Measurements from ENCODE around the gene GSK3A.

The GSK3A gene

DNA sequence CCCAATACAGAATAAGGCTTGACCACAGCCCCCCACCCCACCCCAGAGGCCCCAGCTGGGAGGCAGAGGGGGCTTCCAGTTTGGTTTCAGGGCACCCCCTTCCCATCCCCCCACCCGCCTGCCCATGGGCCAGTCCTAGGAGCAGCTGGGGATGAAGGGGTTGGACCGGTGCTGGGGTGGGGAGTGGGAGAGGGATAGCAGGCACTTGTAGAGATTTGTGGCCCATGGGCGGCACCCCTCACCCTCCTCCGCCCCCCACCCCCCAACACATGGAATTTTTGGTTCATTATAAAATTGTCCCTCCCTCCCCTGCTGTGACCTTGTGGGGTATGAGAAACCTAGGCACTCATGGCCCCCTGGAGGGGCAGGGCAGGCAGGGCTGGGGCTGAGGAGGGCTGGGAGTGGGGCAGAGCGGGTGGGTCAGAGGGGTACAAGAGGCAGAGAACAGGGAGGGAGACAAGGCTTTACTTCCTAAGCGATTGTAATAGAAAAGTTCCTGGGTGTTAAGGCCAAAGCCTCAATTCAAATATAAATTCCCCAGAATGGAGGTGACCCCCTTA lies 5.3 kb upstream of the GSK3A start:
- DNase-seq: no peak

DNA sequence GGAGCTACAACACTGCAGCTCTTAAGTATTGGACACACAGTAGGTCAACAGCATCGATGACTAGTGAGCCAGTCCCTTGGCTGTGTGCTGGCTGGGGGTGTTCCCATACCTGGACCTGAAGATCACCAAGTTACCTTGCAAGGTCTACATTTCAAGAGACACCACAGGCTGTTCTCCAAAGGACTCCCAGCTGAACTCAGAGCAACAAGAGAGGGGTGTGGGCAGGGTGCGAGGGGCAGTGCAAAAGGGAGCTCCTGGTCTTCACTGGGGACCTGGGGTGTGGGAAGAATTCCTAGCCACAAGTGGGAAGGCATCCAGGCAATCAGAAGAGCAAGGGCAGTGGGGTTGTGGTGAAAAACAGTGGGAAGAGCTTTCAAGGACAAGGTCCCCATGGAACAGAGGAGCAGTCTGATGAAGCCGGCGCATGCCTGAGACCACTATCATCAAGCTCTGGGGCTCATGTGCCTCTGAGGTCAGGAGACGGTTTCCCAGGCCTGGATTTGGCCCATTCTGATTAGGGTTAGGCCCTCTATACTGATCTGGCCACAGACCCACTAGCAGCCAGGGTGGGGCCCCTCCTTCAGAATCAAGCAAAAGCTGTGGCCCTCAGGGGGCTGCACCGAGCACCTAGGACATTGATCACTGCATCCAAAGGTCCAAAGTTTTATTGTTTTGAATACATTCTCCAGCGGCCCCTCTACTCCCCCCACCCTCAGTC lies 4.7 kb upstream of the GSK3A start:
- DNase-seq: no peak

DNA sequence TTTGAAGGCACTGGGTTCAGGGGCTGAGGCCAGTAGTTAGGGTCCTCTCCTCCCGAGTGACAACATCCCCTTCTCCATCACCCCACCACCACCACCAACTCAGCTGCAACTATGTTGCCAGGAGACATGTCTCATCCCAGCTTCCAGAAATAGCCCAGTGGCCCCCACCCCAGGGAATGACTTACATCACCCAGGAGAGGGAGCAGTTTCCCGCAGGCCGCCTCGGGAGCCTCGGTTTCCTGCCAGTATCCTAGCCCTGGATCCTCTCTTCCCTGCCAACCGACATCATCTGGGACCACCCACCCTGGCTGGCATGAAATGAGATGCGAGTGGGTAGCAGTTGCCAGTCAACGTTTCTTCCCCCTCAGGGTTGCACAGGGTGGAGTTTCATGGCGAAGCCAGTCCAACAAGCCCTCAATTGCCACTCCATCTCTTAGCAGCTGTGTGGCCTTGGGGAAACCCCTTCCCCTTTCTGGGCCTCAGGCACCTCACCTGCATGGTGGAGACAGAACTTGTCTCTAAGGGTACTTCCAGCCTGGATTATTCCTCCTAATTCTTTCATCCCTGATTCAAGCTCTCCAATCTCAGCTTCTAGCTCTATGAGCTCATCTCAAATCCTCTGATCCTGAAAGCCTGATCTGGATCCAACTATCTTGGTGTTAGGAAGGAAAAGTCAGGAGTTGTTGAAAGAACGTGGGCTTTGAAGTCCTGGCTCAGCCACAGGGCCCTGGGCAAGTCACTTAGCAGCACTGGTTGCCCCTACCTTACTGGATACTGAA lies 3.9 kb upstream of the GSK3A start:
- DNase-seq: no peak

DNA sequence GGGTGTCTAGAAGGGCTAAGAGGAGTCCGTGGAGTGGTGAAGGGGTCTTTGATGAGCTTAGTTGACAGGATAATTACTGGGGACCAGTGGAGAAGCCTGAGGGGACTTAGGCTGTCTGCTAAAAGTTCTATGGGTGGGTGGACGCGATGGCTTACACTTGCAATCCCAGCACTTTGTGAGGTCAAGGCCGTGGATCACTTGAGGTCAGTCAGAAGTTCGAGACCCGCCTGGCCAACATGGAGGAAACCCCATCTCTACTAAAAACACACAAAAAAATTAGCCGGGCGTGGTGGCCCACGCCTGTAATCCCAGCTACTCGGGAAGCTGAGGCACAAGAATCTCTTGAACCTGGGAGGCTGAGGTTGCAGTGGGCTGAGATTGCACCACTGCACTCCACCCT lies 2.8 kb upstream of the GSK3A start:
- DNase-seq: peak; percentile 31

DNA sequence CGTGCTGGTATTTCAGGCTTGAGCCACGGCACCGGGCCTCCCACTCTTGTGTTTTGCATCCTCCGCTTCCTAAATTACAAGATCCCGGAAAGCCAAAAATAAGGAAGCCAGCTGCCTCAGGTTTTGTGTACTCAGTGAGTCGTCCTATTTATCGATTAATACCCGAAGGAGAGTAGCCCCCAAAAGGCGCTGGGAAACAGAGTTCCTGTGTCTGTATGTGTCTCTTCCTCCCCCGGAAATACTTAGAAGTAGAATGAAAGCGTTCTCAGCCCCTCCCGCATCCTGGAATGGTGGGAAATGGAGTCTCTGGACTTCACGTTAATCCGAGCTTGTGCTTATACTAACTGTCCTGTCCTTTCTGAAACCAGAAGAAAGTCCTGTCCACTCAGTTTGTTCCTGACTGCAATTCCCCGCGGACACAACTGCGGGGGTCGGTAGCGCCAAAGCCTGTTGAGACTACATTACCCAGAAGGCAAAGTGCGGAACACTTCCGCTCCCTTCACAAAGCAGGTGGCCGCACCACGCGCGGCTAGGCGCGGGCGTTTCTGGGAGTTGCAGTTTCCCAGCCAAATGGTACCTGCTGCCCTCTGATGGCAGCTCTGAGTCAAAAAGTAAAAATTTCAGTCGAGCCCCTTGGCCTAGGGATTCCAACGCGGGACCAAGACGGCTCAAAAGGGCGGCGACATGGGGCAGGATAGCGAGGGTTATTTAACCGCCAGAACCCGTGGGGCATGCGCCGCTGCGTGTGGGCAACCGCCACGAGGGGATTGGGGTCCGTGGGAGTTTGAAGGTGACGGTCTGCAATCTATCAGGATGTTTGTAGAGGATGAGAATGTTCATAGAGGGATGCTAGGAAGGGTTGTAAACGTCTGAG lies 2.2 kb upstream of the GSK3A start:
- peak; percentile 92 for DNase-seq

DNA sequence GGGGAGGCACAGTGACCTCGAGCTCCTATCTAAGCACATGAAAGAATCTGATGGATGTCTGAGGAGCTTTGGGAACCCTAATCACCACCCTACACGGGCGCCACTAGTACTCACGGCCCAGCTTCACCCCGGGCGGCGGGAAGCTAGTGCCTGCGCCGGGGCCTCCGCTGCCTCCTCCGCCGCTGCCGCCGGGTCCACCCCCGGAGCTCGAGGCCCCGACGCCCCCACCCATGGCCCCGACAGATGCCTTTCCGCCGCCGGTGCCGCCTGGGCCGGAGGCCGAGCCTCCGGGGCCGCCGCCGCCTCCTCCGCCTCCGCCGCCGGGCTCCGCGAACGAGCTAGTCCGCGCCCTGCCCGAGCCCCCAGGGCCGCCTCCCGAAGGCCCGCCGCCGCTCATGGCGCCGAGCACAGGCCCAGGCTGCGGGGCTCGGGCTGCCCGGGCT lies 312 bp downstream of the GSK3A start:
- no peak for DNase-seq

DNA sequence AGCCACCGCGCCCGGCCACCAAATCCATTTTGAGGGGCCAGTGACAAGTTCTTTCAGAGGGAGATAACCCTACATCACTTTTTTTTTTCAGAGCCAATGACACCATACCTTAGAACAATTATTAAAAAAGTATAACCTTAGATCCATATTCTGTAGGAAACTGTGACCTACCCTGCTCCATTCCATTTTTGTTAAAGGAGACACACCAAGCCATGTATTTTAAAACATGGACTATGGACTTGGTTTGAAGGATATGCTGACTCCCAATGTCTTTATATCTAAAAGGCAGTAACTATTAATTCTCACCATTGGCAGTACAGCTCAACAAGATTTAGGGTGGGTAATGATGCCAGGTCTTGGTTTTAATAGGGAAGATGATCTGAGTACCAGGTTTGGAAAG lies 1.1 kb downstream of the GSK3A start:
- no peak for DNase-seq

DNA sequence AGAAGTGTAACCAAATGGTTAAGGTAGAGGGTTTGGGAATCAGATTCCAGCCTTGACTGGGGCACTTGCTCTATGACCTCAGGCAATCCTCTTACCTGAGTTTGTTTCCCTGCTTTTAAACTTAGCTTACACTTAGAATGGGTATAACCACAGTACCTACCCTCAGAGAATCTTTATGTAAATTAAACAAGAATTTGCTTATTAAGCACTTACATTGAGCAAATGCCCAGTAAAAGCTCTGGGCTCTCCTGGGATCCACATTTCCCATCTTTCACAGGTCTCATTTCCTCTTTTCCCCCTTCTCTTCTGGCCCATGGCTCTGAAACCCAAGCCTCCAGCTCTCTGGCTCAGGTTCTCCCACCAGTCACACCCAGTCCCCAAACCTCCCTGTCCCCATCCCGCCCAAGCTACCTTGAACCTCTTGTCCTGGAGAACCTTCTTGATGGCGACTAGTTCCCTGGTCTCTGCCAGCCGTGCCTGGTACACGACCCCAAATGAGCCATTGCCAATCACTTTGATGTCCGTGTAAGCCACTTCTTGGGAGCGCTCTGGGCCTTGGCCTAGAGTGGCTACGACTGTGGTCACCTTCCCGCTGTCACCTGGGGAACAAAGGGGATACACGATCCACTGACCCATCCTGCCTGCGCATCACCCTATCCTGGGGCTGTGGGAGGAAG lies 2.7 kb downstream of the GSK3A start:
- no peak for DNase-seq

DNA sequence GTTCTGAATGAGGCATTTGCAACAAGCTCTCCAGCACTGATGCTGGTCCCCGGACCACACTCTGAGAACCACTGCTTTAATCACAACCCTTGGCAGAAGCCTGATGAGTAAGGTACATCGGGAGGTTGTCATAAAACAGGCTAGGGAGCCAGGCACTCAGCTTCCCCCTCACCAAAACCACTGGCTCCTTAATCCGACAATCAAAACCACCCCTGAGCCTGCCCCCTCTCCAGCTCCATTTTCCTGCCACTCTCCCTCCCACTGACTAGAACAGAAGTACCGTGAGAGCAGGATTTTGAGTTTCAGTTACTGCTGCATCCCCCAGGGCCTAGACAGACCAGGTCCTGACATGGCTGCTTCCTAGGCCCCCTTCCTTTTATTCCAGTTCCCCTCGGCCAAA lies 7.2 kb downstream of the GSK3A start:
- no peak for DNase-seq

DNA sequence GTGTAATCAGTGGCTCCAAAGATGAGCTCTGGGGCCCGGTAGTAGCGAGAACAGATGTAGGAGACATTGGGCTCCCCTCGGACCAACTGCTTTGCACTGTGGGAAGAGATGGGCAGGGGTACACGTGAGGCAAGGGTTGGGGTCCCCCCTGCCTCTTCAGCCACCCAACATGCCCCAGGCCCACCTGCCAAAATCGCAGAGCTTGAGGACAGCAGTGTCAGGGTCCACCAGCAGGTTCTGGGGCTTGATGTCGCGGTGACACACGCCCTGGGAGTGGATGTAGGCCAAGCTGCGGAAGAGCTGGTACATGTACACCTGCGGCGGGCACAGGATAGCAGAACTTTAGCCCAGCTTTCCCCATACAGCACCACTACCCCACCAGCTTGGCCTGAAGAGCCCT lies 8.0 kb downstream of the GSK3A start:
- no peak for DNase-seq

DNA sequence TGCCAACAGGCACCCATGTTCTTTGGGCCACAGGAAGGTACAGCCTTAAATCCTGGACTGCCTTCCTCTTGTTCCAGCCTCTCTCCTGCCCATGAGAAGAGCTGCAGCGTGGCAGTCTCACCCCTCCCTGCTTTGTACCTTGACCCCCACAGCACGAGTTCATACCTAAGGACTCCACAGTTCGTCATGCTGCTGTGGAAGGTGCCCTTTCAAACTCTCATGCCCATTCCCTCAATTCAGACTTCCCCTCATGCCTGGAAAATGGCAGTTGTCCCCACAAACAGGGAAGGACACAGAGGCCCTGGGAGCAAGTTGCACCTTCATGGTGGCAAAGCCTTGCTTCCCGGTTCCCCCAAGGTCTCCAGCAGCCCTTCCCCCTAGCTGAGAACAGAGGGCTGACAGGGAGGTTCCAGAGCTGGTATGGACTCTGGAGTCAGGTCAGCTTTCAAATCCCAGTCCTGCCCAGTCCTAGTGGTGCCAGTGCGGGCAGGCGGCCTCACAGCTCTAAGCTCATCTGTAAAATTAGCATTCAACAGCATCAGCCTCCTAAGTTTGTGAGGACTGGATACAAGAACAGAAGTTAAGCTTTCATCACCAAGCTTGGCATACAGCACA lies 8.6 kb downstream of the GSK3A start:
- DNase-seq: no peak

DNA sequence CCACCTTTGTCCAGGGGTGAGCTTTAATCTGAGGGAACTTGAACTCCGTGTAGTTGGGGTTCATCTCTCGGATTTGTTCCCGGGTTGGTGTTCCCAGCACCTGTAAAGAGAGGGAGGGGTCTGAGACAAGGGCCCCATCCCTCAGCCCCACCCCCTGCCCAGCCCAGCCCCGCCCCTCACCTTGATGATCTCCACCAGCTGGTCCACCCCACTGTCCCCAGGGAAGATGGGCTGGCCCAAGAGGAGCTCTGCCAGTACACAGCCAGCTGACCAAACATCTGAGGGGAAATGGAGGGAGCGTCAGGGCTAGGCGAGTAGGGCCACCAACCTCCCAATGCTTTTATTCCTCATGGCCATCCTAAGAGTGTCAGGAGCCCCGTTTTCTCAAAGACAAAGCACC lies 9.3 kb downstream of the GSK3A start:
- DNase-seq: no peak

DNA sequence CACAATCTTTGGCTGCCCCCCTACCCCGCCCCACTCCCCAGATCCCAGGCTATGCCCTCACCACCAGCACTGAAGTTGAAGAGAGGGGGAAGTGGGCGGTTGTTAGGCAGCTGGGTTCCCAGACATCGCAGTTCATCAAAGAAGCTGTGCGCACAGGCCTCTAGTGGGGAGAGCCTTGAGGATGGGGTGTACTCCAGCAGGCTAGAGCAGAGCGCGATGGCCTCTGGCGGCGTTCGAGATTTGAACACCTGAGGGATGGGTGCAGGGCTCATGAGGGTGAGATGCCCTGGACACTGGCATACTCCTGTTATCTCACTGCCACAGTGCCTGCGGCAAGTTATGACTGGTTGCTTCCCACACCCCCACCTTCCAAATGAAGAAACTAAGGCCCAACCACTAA lies 10.0 kb downstream of the GSK3A start:
- no peak for DNase-seq

DNA sequence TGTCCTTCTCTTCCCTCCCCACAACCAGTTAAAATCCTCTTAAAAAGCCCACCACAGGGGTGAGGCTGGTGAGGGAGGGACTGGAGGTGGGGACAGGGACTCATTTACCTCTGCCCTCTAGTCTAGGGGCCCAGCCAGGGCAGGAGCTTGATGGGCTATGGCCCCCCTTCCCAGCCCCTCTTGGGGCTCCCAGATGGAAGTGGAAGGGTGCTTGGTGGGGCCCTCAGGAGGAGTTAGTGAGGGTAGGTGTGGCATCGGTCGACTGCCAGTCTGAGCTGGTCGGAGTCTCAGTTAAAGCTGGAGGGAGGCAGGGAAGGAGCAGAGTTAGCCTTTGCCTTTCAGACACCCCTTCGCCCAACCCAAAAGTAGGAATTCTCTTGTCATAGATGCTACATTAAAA lies 11.8 kb downstream of the GSK3A start:
- no peak for DNase-seq

DNA sequence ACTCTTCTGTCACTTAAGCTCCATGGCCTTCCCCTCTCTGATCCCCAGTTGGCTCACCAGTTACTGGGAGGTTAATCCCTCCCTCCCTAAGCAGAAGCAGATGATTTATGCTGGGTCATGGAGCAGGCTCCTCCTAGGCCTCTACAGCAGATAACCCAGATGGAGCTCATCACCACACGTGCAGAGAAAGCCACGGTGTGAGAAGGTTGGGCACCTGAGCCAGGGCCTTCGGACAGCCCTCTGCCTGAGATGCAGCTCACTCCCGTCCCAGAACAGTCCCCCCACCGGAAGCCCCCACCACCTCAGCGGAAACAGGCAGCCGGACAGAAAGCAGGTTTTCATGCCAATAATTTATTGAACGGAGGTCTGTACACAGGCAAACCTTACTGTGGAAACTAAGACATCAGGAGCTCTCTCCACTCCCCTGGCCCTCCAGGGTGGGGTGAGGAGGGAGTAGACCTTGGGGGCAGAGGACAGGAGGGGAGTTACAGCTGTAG lies 12.5 kb downstream of the GSK3A start:
- no peak for DNase-seq

DNA sequence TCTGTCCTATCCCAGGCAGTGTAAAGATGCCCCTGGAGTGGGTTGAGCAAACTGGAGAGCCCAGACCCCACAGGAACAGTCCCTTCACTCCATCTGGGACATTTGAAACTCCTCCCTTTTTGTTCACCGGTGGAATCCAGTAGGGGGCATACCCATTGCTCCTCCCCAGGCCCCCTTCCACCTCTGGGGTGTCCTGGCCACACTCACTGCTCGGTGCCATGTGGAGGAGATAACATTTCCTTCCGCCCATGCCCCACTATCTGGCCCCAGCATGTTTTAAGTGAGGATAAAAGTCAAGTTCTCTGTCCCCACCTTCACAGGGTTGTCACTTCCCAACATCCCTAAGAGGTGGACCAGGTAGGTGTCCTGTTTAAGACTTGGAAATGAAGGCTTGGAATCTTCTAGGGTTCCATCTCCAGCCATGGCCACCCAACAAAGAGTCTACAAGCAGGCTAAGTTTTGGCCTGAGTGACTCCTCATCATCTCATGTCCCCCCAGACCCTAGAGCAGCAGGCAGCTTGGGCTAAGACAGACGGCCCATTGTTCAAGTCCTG lies 13.0 kb downstream of the GSK3A start:
- no peak for DNase-seq

DNA sequence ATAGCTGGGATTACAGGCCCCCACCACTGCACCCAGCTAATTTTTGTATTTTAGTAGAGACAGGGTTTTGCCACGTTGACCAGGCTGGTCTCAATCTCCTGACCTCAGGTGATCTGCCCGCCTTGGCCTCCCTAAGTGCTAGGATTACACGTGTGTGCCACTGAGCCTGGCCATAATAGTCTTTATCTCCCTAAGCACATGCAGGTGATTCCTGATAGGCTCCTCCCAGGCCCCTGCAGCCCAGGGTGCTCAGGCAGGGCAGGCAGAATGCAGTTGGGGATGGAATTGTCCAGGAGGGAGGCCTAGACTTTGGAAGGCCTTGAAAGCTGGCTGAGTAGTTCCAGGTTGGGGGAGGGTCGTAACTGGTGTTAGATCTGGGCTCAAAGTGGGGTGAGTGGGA lies 13.8 kb downstream of the GSK3A start:
- no peak for DNase-seq

DNA sequence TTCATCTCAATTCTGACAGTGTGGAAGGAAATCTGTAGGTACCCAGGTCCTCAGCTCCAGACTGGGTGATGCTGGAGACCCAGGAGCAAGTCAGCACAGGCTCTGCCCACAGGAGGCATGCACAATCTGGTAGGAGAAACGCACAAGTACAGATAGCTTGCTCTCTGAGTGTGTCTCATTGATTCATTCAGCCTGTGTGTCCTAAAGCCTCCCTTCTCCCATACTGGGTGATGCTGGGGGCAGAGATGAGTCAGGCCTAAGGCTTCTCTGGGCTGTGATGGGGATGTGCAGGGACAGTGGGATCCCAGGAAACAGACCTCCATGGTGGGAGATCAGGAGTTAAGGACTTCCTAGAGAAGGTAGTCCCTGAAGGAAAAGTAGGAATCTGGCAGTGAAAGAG lies 15.5 kb downstream of the GSK3A start:
- DNase-seq: no peak

DNA sequence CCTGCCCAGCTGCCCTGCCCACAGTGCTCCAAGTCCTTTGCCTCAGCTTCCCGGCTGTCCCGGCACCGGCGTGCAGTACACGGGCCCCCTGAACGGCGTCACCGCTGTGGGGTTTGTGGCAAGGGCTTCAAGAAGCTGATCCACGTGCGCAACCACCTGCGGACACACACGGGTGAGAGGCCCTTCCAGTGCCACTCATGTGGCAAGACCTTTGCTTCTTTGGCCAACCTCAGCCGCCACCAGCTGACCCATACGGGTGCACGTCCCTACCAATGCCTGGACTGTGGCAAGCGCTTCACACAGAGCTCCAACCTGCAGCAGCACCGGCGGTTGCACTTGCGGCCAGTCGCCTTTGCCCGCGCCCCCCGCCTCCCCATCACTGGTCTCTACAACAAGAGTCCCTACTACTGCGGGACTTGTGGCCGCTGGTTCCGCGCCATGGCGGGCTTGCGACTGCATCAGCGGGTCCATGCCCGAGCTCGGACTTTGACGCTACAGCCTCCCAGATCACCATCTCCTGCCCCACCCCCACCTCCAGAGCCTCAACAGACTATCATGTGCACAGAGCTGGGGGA lies 16.6 kb downstream of the GSK3A start:
- DNase-seq: no peak

DNA sequence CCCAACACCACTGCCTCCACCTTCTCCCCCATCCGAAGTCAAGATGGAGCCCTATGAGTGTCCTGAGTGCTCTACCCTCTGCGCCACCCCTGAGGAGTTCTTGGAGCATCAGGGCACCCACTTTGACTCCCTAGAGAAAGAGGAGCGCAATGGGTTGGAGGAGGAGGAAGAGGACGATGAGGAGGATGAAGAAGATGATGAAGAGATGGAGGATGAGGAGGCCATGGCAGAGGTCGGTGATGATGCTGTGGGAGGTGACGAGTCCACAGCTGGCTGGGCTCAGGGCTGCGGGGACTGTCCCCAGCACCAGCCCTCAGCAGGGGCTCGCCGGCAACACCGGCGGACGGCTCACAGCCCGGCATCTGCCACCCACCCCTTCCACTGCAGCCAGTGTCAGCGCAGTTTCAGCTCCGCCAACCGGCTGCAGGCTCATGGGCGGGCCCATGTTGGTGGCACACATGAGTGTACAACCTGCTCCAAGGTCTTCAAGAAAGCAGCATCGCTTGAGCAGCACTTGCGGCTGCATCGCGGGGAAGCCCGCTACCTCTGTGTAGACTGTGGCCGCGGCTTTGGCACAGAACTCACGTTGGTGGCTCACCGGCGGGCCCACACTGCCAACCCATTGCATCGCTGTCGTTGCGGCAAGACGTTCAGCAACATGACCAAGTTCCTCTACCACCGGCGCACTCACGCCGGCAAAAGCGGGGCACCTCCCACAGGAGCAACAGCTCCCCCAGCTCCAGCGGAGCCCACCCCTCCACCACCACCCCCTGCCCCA lies 17.3 kb downstream of the GSK3A start:
- no peak for DNase-seq

DNA sequence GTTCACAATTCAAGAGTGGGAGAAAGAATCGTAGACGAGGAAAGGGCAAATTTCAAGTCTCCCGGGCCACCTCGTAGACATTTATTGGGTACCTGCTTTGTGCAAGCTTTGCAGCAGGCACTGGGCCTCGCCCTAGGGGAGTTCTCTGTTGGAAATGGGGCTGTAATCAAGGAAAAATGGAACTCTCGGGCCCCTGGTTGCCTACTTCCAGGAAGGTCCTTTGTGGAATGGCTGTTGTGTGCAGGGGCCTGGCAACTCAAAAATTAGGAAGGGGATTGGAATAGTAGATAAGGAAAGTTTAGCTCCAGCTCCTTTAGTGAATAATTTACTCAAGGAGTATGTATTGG lies 21.7 kb downstream of the GSK3A start:
- no peak for DNase-seq
